Stimulated activated CD4-positive, alpha-beta T cell treated with anti-CD3 and anti-CD28 coated beads, Interleukin-2, amount 100 ng/mL, for 4 hours (primary cell): Measurements from ENCODE around the gene RNF212.
"Not testable (repeated sequence)": the region's sequence is repeated elsewhere in the genome, so short reads cannot be mapped to it uniquely, and the experiment has no call there.

Experiments used
- DNase-seq: peaks from one replicate; pipeline ENCODE4 v3.0.0-alpha.2; 2020; ENCODE audit warnings: low read depth

The RNF212 gene

DNA sequence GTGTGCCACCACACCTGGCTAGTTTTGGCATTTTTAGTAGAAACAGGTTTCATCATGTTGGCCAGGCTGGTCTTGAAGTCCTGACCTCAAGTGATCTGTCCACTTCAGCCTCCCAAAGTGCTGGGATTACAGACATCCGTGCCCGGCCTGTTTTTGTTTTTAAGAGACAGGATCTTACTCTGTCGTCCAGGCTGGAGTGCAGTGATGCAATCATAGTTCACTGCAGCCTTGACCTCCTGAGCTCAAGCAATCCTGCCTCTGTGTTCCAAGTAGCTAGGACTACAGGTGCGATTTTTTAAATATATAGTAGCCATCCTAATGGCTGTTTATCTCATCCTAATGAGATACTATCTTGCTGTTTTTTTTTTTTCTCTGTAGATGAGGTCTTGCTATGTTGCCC, 47.6 kb downstream of the RNF212 start:
- no peak for DNase-seq

DNA sequence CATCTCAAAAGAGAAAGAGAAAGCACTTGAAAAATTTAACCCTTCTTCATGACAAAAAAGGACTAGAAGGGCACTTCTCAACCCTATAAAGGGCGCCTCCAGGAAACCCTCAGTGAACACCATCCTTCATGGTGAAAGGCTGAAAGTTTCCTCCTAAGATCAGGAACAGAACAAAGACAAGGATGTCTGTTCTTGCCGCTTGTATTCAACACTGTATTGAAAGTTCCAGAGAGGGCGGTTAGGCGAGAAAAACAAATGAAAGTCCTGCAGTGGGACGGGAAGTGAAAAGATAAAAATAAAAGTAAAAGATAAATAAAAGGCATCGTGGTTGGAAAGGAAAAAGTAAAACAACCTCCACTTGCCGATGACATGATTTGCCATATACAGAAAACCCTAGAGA, 50.9 kb downstream of the RNF212 start:
- DNase-seq: no peak

DNA sequence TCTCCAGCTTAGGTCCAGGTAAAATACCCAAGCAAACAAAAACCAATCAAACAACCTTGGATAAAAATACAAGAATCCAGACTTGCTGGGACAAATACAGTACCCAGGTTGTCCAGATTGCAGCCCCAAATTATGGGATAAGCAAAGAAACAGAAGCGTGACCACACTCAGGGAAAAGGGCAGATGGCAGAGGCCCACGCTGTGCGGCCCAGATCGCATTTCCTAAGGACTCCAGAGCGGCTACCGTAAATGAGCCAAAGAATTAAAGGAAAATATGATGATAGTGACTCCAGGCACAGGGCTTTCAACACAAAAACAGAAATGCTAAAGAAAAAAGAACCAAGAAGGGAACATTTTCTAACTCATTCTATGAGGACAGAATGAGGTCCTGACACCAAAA, 51.6 kb downstream of the RNF212 start:
- DNase-seq: no peak

DNA sequence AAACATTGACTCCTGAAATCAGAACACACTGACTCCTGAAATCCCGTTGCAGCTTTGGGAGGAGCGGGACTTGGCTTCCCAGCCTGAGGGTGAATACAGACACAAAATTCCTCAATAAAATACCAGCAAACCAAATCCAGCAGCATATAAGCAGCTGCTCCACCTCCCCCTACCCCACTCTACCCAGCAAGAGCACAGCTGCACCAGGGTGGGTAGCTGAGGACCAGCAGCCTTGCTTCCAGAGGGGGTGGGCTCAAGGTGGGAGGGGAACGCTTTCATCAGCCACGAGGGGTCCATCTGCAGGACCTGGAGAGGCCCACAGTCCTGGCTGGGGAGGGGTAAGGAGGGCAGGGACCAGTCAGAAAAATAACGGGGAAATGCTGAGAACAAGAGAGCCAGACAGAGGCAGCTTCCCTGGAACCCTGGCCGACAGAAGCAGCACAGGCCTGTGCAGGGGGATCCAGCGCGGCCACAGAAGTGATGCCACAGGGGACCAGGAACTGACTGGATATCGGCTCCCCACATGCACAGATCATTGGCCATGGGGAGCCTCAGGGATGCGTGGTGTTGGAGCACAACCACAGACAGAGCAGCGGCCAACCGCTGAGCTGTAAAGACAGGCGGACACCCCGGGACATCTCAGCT, 52.2 kb downstream of the RNF212 start:
- DNase-seq: no peak

DNA sequence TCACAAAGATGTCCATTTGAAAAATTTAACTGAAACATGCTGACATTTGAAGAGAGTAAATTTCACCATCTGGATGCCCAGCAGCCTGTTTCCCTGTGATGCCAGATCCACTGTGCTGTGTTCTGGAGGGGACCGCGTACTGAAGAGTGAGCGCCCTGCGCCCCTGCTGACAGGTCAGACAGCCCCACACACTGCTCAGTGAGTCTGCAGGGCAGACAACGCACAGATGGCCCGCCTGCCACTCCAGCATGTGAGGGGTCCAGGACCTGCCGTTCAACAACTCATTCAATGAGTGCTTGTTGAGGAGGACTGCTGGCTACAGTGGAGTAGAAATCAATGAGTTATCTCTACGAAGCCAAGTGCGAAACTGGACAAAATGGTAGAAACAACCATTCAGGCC, 52.7 kb downstream of the RNF212 start:
- no peak for DNase-seq

DNA sequence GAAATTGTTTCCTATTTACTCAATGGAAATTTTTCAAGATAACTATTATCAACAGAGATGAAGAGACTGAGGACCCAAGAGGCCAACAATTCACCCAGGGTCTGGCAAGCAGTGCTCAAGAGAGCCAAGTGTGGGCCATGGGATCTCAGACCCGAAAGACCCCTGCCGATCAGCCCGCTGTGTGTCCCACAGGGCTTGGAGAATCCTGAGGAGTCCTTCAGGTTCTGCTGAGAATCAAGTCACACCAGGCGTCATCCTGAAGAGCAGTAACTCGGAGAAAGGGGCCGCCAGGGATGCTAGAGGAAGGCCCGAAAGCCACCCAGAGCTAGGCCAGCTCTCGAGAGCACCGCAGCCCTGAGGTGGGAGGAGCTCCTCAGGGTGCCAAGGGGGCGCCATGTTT, 53.2 kb downstream of the RNF212 start:
- no peak for DNase-seq

DNA sequence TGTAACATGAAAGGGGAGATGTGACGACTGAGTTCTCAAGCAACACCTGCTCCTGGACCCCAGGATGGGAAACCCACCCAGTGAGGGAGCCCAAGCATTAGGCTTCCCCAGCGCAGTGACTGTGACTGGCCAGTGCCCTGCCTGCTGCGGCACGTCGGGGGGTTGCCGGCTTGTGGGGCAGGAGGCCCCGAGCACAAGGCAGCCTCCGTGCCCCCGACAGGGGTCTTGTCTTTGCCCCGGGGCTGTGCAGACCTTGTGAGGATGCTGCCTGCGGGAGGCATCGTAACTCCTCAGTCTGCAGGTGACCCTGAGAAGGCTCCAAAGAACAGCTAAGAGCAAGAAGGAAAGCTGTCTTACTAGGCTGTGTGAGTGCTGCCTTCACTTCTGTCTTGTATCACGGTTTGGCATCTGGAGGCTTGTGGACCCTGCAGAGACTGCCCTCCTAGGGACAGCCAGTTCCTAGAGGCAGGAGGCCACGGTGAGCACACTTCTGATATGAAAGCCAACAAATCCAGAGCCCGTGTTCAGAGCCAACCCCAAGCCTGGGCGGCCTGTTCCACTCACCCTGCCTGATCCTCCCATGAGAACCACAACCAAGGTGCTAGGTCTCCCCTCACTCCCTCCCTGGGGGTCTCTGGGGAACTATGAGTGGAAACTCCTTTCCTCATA, 54.2 kb downstream of the RNF212 start:
- no peak for DNase-seq

DNA sequence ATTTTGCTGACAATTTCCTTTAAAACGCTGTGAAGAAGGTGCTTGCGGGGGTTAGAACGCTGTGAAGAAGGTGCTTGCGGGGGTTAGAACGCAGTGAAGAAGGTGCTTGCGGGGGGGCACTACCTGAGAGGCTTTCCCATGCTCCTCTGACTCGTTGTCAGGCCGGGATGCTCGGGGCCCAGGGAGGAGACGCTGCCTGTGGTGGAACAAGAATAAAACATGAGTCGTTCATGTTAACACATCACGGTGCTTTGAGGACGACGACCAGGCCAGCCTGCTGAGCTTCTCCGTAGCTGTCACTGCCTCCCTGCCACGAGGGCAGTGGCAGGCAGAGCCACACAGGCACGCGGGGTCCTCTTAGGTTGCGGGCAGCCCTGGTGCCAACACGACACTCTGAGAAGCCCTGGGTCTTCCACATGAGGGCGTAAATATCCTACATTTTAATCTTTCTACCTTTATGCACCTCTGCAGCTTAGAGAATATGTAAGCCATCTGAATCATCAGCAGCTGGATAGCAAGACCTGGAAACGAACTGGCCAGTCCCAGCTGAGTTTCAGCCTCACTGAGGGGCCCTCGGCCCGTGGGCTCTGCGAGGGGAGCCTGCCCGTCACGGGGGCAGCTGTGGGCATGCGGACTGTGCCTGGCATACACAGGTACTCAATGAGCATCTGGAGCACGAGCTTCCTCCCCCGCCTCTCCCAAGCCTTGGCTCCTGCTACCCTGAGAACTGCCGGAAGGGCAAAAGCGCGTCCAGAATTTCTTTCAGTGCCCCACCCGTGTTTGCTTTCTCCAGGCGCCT, 55.0 kb downstream of the RNF212 start:
- no peak for DNase-seq

DNA sequence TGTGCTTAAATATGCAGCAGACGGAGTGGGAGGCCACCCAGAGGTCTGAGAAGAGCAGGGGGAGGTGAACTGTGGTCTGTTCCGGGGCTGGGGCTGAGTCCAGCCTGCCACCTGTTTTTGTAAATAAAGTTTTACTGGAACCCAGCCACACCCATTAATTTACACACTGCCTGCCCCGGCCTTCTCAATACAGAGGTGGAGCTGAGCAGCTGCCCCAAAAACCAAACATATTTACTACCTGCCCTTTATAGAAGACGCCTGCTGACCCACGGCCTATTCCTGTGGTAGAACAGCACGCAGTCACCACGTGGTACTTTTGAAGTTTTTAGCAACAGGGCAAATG, 56.0 kb downstream of the RNF212 start:
- no peak for DNase-seq

DNA sequence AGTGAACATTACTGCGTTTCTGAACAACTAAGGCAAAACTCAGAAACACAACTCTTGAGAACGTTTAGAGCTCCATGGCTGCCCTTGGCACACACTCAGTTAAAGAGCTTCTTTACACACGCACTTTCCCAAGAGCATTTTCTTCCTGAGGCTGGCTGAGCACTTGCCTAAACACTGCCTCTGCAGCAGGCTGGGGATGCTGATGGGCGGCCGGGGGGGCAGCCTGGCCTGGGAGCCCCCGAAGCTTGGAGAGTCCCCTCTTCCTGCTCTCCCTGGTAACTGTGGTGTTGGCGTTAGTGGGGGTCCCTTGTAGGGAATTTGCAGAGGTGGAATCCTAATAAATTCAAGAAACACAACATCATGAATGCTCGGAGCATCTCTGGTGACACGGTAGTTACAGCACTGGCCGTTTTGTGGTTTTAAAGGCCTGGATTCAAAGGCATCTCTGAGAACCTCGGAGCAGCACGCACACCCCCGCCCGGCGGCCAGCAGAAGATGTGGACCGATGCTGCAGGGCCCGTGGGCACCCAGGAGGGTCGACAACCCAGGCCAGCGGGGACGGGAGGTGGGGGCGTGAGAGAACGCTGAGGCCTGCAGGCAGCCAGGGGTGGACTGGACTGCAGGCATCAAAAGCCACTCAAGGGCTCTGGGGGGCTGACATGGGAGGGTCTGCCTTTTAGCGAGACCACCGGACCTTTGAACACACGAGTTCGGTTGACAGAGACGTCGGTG, 56.5 kb downstream of the RNF212 start:
- DNase-seq: no peak

DNA sequence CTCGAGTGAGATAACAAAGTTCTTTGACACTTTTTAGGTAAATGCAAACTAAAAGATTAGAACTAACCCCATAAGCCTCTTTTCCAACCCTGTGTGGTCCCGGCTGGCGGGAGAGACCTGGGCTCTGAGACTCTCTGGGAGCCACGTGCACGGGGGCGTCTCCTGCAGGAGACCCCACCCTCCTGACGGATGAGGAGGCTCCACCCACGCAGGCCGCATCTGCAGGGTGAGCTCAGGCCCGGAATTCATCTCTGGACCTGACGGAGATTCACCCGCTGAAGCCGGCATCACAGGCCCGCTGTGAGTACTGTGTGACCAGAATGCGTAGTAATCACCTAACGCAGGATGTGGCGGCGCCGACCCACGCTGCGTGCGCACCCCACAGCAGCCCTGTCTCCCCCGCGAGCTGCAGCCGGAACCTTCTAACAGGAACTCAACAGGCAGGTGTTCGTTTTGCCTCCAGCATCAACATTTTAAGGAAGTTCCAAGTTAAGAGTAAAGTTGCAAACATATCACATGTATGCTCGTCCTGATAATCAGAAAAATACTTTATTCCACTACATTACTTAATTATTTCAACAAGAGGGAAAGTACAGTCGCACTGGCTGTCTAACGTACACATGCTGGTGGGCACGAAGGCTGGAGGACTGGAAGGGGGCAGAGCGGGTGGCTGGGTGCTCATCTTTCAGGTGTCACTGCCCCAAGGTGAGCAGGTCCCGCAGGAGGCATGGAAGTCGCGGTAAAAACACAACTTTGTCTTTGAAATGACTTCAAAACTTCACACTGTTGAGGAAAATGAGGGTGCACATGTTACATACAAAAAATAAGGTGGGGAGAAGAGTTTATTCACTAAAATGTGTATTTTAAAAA, 57.4 kb downstream of the RNF212 start:
- peak; percentile 78 for DNase-seq

DNA sequence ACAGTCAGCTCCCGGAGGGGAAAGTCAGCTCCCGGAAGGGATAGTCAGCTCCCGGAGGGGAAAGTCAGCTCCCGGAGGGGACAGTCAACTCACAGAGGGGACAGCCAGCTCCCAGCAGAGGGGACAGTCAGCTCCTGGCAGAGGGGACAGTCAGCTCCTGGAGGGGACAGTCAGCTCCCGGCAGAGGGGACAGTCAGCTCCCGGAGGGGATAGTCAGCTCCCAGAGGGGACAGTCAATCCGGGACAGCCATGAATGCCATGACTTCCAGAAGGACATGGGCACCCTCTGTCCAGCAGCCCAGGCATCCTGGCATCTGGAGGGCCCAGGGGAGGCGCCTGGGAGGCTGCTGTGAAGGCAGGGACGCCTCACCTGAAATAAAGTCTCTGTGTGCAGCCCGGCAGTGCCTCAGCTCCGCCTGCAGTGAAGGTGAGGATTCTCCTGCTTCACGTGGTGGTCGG, 58.1 kb downstream of the RNF212 start:
- not testable (repeated sequence) for DNase-seq

DNA sequence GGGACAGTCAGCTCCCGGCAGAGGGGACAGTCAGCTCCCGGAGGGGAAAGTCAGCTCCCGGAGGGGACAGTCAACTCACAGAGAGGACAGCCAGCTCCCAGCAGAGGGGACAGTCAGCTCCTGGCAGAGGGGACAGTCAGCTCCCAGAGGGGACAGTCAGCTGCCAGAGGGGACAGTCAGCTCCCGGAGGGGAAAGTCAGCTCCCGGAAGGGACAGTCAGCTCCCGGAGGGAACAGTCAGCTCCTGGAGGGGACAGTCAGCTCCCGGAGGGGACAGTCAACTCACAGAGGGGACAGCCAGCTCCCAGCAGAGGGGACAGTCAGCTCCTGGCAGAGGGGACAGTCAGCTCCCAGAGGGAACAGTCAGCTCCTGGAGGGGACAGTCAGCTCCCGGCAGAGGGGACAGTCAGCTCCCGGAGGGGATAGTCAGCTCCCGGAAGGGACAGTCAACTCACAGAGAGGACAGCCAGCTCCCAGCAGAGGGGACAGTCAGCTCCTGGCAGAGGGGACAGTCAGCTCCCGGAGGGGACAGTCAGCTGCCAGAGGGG, 58.6 kb downstream of the RNF212 start:
- DNase-seq: not testable (repeated sequence)

DNA sequence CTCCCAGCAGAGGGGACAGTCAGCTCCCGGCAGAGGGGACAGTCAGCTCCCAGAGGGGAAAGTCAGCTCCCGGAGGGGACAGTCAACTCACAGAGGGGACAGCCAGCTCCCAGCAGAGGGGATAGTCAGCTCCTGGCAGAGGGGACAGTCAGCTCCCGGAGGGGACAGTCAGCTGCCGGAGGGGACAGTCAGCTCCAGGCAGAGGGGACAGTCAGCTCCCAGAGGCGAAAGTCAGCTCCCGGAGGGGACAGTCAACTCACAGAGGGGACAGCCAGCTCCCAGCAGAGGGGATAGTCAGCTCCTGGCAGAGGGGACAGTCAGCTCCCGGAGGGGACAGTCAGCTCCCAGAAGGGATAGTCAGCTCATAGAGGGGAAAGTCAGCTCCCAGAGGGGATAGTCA, 59.5 kb downstream of the RNF212 start:
- DNase-seq: not testable (repeated sequence)

DNA sequence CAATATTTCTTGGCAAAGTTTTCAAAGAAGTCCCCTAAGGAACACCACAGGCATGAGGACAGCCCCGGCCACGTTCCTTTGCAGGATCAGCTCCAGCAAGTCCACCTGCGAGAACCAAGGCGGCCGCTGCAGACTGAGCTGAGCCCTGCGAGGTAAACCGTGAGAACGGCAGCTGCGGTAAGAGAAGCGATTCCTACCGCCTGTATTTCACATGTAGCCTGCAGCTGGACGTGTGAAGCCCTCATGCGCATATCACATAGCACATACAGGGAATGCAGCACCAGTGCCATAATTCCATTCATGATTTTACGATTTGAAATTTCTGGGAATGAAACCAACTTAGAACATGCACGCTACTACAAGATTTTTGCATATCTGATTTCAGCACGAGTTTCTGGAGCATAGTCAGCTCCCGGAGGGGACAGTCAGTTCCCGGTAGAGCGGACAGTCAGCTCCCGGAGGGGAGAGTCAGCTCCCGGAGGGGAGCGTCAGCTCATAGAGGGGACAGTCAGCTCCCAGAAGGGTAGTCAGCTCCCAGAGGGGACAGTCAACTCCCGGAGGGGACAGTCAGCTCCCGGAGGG, 60.2 kb downstream of the RNF212 start:
- DNase-seq: no peak

DNA sequence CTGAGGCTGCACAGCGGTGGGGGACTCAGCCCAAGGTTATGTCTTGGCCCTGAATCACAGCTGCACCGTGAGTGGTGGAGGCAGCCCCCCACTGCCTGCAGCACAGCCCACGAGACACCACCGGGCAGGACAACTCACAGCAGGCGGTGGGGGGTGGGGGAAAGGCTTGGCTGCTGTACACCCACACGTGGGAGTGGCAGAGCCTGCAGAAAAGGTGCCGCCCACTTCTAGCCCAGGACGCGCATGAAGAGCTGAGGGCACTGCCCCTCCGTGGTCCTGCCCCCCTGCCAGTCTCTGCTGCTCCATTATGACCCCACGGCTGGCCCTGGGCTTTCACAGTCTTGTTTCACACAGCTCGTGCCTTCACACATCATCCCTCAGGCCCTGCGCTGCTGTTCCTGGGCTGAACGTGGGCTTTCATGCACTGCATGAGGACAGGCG, 61.1 kb downstream of the RNF212 start:
- DNase-seq: no peak

DNA sequence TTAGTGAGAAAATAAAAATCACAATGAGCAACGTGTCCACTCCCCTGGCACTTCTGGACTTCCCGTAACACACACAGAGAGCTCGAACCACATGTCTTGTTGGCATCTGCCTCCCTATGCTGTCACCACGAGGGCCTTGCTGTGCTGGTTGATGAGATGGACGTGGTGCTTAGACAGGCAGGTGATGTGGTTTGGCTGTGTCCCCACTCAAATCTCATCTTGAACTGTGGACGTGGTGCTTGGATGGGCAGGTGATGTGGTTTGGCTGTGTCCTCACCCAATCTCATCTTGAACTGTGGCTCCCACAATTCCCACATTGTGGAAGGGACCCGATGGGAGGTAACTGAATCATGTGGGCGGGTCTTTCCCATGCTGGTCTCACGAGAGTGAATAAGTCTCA, 61.9 kb downstream of the RNF212 start:
- no peak for DNase-seq

DNA sequence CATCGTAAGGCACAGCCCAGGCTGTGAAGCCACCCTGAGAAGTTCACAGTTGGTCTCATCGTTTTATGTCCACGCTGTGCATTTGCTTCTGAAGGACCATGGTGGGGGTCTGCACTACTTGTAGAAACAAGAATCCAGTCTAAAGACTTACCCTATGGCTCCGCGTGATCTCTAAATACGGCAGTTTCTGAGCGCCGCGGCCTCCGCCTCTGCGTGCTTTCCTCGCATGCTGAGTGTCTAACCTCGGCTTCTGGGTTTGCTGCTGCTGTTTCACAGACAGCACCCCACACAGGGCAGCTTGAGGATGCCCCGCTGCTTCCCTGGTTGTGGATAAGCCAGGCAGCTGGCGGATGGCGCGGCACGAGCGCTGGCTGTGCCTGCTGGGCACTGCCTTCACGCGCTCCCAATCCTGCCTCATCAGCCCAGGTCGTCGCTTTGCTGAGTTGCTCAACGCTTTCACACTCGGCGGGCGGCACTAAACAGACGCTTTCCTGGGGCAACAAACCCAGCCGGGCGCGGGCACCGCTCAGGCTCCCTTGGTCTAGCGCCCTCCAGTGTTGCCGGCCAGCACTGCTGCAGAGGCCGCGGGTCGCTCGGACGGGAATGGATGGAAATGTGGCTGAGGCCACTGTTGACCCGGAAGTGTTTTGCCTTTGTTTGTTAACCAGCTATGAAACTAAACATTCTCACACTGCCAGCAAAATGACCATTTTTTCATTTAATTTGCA, 62.7 kb downstream of the RNF212 start:
- DNase-seq: no peak

DNA sequence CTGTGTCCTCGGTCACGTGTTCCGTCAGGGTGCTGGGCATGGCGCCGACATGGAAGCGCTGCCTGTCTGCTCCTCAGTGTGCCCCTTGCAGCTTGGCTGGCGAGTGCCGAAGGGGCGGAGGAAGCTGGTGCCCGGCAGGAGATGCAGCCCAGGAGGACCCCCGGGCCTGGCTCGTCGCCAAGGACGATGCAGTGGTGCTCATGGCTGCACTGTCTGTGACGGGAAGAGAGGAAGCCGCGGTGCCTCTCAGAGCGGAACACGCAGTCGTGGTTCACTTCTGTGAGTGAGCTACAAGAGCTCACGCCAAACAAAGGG, 63.8 kb downstream of the RNF212 start:
- DNase-seq: no peak
